Body of pancreas (tissue), 4 donors: Measurements from ENCODE around the gene ZPLD1. TPM values are rescaled to one million over a fixed set of nuclear protein-coding genes. Genes with fewer than 3 reads are reported as not detected.

Source experiments
- ATAC-seq: fragments of 150-250 bp; one replicate; pipeline ENCODE4 v1.9.1; 2016
- DNase-seq, 4 donors: peaks; one replicate each; pipeline ENCODE4 v3.0.0-alpha.2; 2019
- H3K27ac ChIP-seq, 4 donors: fragments of 200-600 bp; sonication (generic); 1 replicate in 3 of 4; 2 replicates in 1 of 4; pipeline versions ENCODE4 v1.5.1 to v1.6.1; 2016 to 2019; ENCODE audit warnings: mild to moderate bottlenecking in 1 of 4, mixed read lengths in 1 of 4, moderate library complexity in 1 of 4
- H3K27me3 ChIP-seq, 2 donors: fragments of 200-600 bp; sonication (generic); one replicate each; pipeline ENCODE4 v1.6.0; 2016; ENCODE audit warnings: mild to moderate bottlenecking in 1 of 2
- H3K36me3 ChIP-seq, 2 donors: fragments of 200-600 bp; sonication (generic); replicated peaks in 1 of 2; 2 replicates each; pipeline ENCODE4 v1.5.1; 2016; ENCODE audit warnings: low read depth in 2 of 2; ENCODE audit not compliant: insufficient read depth in 1 of 2
- H3K4me1 ChIP-seq: fragments of 200-600 bp; sonication (generic); one replicate; pipeline ENCODE4 v1.6.0; 2016
- H3K4me3 ChIP-seq, 2 donors: fragments of 200-600 bp; sonication (generic); 1 replicate in 1 of 2; 2 replicates in 1 of 2; pipeline ENCODE4 v1.5.1; 2016 to 2019
- H3K9me3 ChIP-seq, 3 donors: fragments of 200-600 bp; sonication (generic); 1 replicate in 2 of 3; 2 replicates in 1 of 3; pipeline ENCODE4 v1.5.1; 2016
- POLR2A ChIP-seq, 3 donors: fragments of 450-650 bp; IDR thresholded peaks; one replicate each; pipeline ENCODE4 v1.6.1; 2016; ENCODE audit warnings: antibody characterized with exemption in 3 of 3, mild to moderate bottlenecking in 2 of 3
- WGBS, 2 donors: methylation state at CpG; one replicate each; pipeline ENCODE4 v1.1.5; 2017; 5-methylcytosine and 5-hydroxymethylcytosine counted together
- intact Hi-C: fragments of 100-400 bp; cut with DNase I; formaldehyde crosslinking; loops from one replicate; pipeline ENCODE4 v1.15.1; 2023
- total RNA-seq, 2 donors: library from RNA; depleted of rRNA; stranded (reverse); fragments of >200 nt; gene quantifications; one replicate each; pipeline ENCODE4 v1.1.0, GENCODE V29; 2016
- TF ChIP-seq, protein P1 (sequence below), 7 experiments: fragments of 450-650 bp in 4 of 7; fragments of 200-600 bp in 3 of 7; sonication (generic) in 3 of 7; IDR thresholded peaks; one replicate each; pipeline ENCODE4 v1.5.1; 2016 to 2019; ENCODE audit warnings: antibody characterized with exemption in 7 of 7

Gene ZPLD1
- total RNA-seq, 2 donors from 2014 or later = 0.26 TPM; not detected in 1

DNA sequence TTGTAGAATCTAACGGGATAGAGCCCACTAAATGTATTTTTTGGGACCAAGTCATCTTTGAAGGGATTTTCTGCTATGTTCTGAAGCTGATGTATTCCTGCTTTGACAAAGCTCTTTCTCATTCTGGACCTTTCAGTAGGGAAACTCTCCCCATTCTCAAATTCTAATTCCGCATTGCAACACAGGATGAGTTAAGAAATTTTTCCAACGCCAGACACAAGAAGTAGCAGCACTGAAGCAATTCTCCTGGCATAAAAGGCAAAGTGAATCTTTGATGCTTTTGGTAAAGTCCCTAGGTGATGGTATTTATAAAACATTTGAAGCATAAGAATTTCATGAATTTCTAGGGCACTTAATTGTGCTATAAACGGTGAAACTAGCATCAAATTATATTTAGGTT lies 76.8 kb downstream of the ZPLD1 start:
- intact Hi-C loops = no loop called here
- H3K27me3 ChIP-seq = no peaks in the 10 kb centered on the region
- ATAC-seq = no peak
- DNase-seq = no peak
- 65 to 68% methylated on average over 4 of the region's 4 CpGs for WGBS, 2 donors
- TF ChIP-seq, protein P1, sequence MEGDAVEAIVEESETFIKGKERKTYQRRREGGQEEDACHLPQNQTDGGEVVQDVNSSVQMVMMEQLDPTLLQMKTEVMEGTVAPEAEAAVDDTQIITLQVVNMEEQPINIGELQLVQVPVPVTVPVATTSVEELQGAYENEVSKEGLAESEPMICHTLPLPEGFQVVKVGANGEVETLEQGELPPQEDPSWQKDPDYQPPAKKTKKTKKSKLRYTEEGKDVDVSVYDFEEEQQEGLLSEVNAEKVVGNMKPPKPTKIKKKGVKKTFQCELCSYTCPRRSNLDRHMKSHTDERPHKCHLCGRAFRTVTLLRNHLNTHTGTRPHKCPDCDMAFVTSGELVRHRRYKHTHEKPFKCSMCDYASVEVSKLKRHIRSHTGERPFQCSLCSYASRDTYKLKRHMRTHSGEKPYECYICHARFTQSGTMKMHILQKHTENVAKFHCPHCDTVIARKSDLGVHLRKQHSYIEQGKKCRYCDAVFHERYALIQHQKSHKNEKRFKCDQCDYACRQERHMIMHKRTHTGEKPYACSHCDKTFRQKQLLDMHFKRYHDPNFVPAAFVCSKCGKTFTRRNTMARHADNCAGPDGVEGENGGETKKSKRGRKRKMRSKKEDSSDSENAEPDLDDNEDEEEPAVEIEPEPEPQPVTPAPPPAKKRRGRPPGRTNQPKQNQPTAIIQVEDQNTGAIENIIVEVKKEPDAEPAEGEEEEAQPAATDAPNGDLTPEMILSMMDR (IDR thresholded peaks at IDR 0.05) = no peak
- TF ChIP-seq POLR2A (IDR thresholded peaks at IDR 0.05) = no peak
- H3K9me3 ChIP-seq = no peaks in the 10 kb centered on the region
- H3K36me3 ChIP-seq = no peaks in the 10 kb centered on the region
- no peak overlapping the region for H3K27ac ChIP-seq
- no peaks in the 10 kb centered on the region for H3K4me1 ChIP-seq
- no peak overlapping the region for H3K4me3 ChIP-seq

DNA sequence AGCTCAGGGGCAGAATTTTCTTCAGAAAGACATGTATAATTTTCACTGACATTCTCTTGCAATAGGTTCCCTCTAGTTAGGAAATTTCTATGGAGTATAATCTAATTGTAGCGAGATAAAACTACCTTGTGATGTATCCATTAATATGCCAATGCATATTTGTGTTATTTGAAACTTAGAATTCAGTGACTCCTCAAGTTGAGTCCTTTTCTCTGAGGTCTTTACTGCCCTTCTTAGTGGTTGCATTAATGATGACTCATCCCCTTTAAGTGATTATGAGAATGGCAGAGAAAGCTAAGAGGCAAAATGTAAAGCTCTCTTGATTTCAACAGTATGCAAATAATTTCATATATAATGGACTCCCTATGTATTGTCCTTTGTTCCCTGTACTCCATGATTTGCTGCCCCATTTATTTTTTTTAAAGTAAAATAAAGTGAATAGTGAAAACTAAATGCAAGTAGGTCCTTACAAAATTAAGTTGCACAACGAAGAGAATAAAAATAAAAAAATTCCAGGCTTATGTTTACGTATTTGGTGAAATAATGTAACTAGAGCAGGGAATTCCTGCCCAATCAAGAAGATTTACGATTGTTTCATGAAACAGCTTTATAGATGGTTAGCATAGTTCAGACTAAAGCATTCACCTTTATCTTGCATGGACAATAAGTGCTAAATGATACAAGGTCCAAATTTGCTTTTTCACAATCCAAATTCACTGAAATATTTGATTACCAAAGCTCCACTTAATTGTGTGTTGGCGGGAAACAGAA lies 78.1 kb downstream of the ZPLD1 start:
- TF ChIP-seq POLR2A (IDR thresholded peaks at IDR 0.05) = no peak
- TF ChIP-seq, protein P1 (IDR thresholded peaks at IDR 0.05) = no peak

DNA sequence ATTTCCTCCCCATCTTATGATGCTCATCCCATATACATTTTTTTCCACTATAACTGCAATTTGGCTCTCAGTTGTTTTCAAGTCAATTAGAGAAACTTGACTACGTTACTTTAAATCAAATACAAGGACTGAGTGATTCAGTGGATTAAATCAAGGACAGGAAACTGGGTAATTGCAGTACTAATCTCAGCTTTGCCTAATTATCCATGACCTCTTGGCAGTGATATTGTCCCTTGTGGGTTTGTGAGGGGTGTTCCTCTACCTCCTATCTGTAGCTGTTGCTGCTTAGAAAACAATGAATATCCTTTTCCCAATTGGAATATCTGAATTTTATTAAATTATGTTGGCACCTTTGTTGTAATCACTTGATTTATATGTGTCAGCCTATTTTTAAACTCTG lies 79.4 kb downstream of the ZPLD1 start:
- no peaks in the 10 kb centered on the region for H3K4me1 ChIP-seq
- no peak for DNase-seq
- 47 to 55% methylated on average over 1 of the region's 1 CpG for WGBS, 2 donors

More for the DNA sequence above, 78.1 kb downstream of the ZPLD1 start:
- Histone ChIP-seq H3K27ac (no peak overlapping the region), H3K4me3 (no peak overlapping the region), H3K36me3 (no peaks in the 10 kb centered on the region), H3K9me3 (no peaks in the 10 kb centered on the region), H3K4me1 (no peaks in the 10 kb centered on the region), H3K27me3 (no peaks in the 10 kb centered on the region)
- 47 to 58% methylated on average over 5 of the region's 5 CpGs for WGBS, 2 donors
- intact Hi-C loops = no loop called here
- no peak for ATAC-seq
- no peak for DNase-seq

DNA sequence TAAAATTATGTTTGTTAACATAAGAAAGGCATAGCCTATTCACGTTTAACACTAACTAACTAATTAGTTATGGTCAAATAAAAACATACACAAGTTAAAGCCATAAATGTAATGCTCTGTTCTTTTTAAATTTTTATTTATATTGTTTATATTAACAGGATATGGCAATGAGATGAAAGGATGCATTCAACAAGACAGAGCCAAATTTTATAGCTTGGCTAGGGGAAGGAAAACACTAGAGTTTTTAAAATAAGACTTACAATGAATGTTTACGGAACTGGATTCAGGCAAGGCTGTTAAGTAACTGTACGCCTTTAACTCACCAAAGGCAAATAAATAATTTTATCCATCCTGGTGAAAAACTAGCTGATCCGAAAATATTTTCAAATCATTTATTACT lies 86.4 kb downstream of the ZPLD1 start:
- no peaks in the 10 kb centered on the region for H3K36me3 ChIP-seq
- H3K4me1 ChIP-seq = no peaks in the 10 kb centered on the region
- no peaks in the 10 kb centered on the region for H3K9me3 ChIP-seq
- 48 to 52% methylated on average over 4 of the region's 4 CpGs for WGBS, 2 donors
- DNase-seq (no peak), ATAC-seq (no peak)
- H3K4me3 ChIP-seq = no peak overlapping the region
- no peak overlapping the region for H3K27ac ChIP-seq
- intact Hi-C loops = no loop called here
- no peaks in the 10 kb centered on the region for H3K27me3 ChIP-seq
- TF ChIP-seq, protein P1 (IDR thresholded peaks at IDR 0.05) = no peak
- TF ChIP-seq POLR2A (IDR thresholded peaks at IDR 0.05) = no peak

More for the DNA sequence above, 79.4 kb downstream of the ZPLD1 start:
- Histone ChIP-seq H3K9me3 (no peaks in the 10 kb centered on the region), H3K27ac (no peak overlapping the region), H3K36me3 (no peaks in the 10 kb centered on the region), H3K27me3 (no peaks in the 10 kb centered on the region), H3K4me3 (no peak overlapping the region)
- TF ChIP-seq, protein P1 (IDR thresholded peaks at IDR 0.05) = no peak
- TF ChIP-seq POLR2A (IDR thresholded peaks at IDR 0.05) = no peak
- intact Hi-C loops = no loop called here
- no peak for ATAC-seq

DNA sequence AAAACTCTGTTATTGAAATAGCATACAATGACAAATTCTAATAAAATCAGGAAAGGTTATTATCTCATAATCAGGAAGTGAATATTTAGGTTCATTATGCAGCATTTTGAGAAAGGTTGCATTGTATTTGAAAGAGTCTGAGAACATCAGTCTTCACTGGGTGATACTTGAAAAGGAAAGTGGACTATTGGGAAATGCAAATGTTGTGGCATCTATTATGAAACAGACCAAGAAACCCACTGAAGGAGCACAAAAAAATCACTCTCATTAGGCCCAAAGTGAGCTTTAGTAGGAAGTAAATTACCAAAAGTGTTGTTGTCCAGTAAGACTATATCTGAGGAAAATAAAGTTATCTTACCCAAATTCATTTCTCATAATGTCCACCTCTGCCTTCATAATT lies 90.8 kb downstream of the ZPLD1 start:
- DNase-seq = no peak
- H3K4me3 ChIP-seq = no peak overlapping the region
- TF ChIP-seq, protein P1 (IDR thresholded peaks at IDR 0.05) = no peak
- TF ChIP-seq POLR2A (IDR thresholded peaks at IDR 0.05) = no peak
- intact Hi-C loops = no loop called here
- no peak for ATAC-seq
- no peaks in the 10 kb centered on the region for H3K4me1 ChIP-seq
- H3K36me3 ChIP-seq = no peaks in the 10 kb centered on the region
- H3K27me3 ChIP-seq = no peaks in the 10 kb centered on the region
- H3K27ac ChIP-seq = no peak overlapping the region
- H3K9me3 ChIP-seq = no peaks in the 10 kb centered on the region
